CD4-positive, alpha-beta T cell (primary cell): ENCODE measurements around the gene LOX. TPM values are rescaled to one million over a fixed set of nuclear protein-coding genes. Genes with fewer than 3 reads are reported as not detected.

Source experiments
- ATAC-seq: fragments of 200-7000 bp; cut with Tn5 transposase; one replicate; pipeline ENCODE4 v1.10.0; 2022; ENCODE audit warnings: mild to moderate bottlenecking; ENCODE audit not compliant: poor library complexity
- CTCF ChIA-PET: fragments of 350-600 bp; sonication (Branson Sonifier 250); formaldehyde crosslinking; loops from one replicate; lab custom pipeline; 2021; ENCODE audit warnings: antibody characterized with exemption, inconsistent platforms; lab: Charles Lee
- POLR2A ChIA-PET: fragments of 350-600 bp; sonication (Branson Sonifier 250); formaldehyde crosslinking; loops from one replicate; lab custom pipeline; 2021; ENCODE audit warnings: antibody characterized with exemption, inconsistent platforms; lab: Charles Lee
- DNase-seq, 14 experiments: peaks; one replicate each; pipeline ENCODE4 v3.0.0-alpha.2; 2013 to 2020; ENCODE audit warnings: mixed read lengths in 2 of 14
- H3K27ac ChIP-seq, 2 donors: one replicate each; pipeline versions ENCODE4 v1.5.1 to v1.7.0; 2013; ENCODE audit warnings: low read length in 2 of 2, low read depth in 1 of 2, mild to moderate bottlenecking in 1 of 2
- H3K27me3 ChIP-seq, 2 experiments: 1 replicate in 1 of 2; 2 replicates in 1 of 2; pipeline versions ENCODE4 v1.6.1 to v1.7.0; 2013; ENCODE audit warnings: low read length in 2 of 2, control low read depth in 1 of 2, mild to moderate bottlenecking in 1 of 2, moderate library complexity in 1 of 2; ENCODE audit not compliant: insufficient read depth in 2 of 2, control insufficient read depth in 1 of 2
- H3K36me3 ChIP-seq: one replicate; pipeline ENCODE4 v1.6.1; 2013; ENCODE audit warnings: low read length, control low read depth; ENCODE audit not compliant: insufficient read depth
- H3K4me1 ChIP-seq: one replicate; pipeline ENCODE4 v1.6.1; 2013; ENCODE audit warnings: low read length, control low read depth; ENCODE audit not compliant: insufficient read depth
- H3K4me3 ChIP-seq: one replicate; pipeline ENCODE4 v1.5.1; 2013; ENCODE audit warnings: mild to moderate bottlenecking, low read length, moderate library complexity
- H3K9me3 ChIP-seq, 2 experiments: 1 replicate in 1 of 2; 2 replicates in 1 of 2; pipeline versions ENCODE4 v1.6.1 to v1.7.0; 2013; ENCODE audit warnings: low read length in 2 of 2, mild to moderate bottlenecking in 2 of 2, control low read depth in 1 of 2, moderate library complexity in 1 of 2; ENCODE audit not compliant: control insufficient read depth in 1 of 2, insufficient read depth in 1 of 2
- H3K27ac Mint-ChIP-seq: one replicate; pipeline ENCODE4 v1.8.0; 2020; ENCODE audit warnings: mixed read lengths
- H3K27me3 Mint-ChIP-seq: one replicate; pipeline ENCODE4 v1.8.0; 2021; ENCODE audit warnings: mixed read lengths
- H3K36me3 Mint-ChIP-seq: one replicate; pipeline ENCODE4 v1.8.0; 2021; ENCODE audit warnings: low read depth, mixed read lengths
- H3K4me1 Mint-ChIP-seq: one replicate; pipeline ENCODE4 v1.8.0; 2021; ENCODE audit warnings: low read depth, mixed read lengths
- H3K4me3 Mint-ChIP-seq: one replicate; pipeline ENCODE4 v1.8.0; 2020; ENCODE audit warnings: mild to moderate bottlenecking, mixed read lengths
- H3K9me3 Mint-ChIP-seq: one replicate; pipeline ENCODE4 v1.8.0; 2020; ENCODE audit warnings: mixed read lengths
- intact Hi-C, 2 experiments: fragments of 100-400 bp; cut with DNase I in 1 of 2; cut with micrococcal nuclease in 1 of 2; formaldehyde crosslinking; loops; one replicate each; pipeline versions ENCODE4 v1.15.1 to v1.9.0; 2023 to 2025; cut with DNase I, micrococcal nuclease
- total RNA-seq, 174 experiments: library from RNA in 2 of 174; stranded (reverse) in 2 of 174; gene quantifications; one replicate each; pipeline ENCODE4 v1.2.3 and lab custom pipeline; 2021 to 2026
- TF ChIP-seq, protein P1 (sequence below): fragments of 200-600 bp; IDR thresholded peaks from one replicate; pipeline ENCODE4 v1.8.0; 2022; ENCODE audit warnings: antibody characterized with exemption, mild to moderate bottlenecking

Gene LOX
- total RNA-seq, 2 experiments from 2014 or later = 0.06 to 0.11 TPM

GRCh38 chr5:122073864-122074263 lies 4.2 kb downstream of the LOX start:
- DNase-seq (no peak), ATAC-seq (no peak)
- H3K27ac ChIP-seq = no peak overlapping the region
- H3K4me3 ChIP-seq = no peak overlapping the region
- H3K9me3 ChIP-seq = peaks cover 0 to 15% of the 10 kb centered on the region in 2 experiments
- H3K27me3 Mint-ChIP-seq = peaks cover 50% of the 10 kb centered on the region
- CTCF ChIA-PET = no interaction called here
- H3K4me1 Mint-ChIP-seq = peaks cover 15% of the 10 kb centered on the region
- no peaks in the 10 kb centered on the region for H3K9me3 Mint-ChIP-seq
- no peak overlapping the region for H3K4me3 Mint-ChIP-seq
- POLR2A ChIA-PET = no interaction called here
- intact Hi-C loops = no loop called here
- no peaks in the 10 kb centered on the region for H3K36me3 Mint-ChIP-seq
- TF ChIP-seq, protein P1, sequence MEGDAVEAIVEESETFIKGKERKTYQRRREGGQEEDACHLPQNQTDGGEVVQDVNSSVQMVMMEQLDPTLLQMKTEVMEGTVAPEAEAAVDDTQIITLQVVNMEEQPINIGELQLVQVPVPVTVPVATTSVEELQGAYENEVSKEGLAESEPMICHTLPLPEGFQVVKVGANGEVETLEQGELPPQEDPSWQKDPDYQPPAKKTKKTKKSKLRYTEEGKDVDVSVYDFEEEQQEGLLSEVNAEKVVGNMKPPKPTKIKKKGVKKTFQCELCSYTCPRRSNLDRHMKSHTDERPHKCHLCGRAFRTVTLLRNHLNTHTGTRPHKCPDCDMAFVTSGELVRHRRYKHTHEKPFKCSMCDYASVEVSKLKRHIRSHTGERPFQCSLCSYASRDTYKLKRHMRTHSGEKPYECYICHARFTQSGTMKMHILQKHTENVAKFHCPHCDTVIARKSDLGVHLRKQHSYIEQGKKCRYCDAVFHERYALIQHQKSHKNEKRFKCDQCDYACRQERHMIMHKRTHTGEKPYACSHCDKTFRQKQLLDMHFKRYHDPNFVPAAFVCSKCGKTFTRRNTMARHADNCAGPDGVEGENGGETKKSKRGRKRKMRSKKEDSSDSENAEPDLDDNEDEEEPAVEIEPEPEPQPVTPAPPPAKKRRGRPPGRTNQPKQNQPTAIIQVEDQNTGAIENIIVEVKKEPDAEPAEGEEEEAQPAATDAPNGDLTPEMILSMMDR = no peak
- peaks cover 22 to 50% of the 10 kb centered on the region in 2 experiments for H3K27me3 ChIP-seq
- H3K27ac Mint-ChIP-seq = no peak overlapping the region
- no peaks in the 10 kb centered on the region for H3K36me3 ChIP-seq
- peaks cover 18% of the 10 kb centered on the region for H3K4me1 ChIP-seq

- POLR2A ChIA-PET = no interaction called here
- H3K4me3 Mint-ChIP-seq = no peak overlapping the region
- CTCF ChIA-PET = no interaction called here
- no peaks in the 10 kb centered on the region for H3K9me3 Mint-ChIP-seq
- no peaks in the 10 kb centered on the region for H3K36me3 ChIP-seq
- H3K4me1 ChIP-seq = peaks cover 15% of the 10 kb centered on the region
- DNase-seq = no peak
- peaks cover 18 to 42% of the 10 kb centered on the region in 2 experiments for H3K27me3 ChIP-seq
- H3K27ac Mint-ChIP-seq = no peak overlapping the region
- H3K27me3 Mint-ChIP-seq = peaks cover 42% of the 10 kb centered on the region
- H3K4me3 ChIP-seq = no peak overlapping the region
- intact Hi-C loops = no loop called here
- H3K27ac ChIP-seq = no peak overlapping the region
- TF ChIP-seq, protein P1 = no peak
- peaks cover 11% of the 10 kb centered on the region for H3K4me1 Mint-ChIP-seq
- no peaks in the 10 kb centered on the region for H3K36me3 Mint-ChIP-seq
- peaks cover 0 to 12% of the 10 kb centered on the region in 2 experiments for H3K9me3 ChIP-seq
- ATAC-seq = no peak
These were observed 5.0 kb downstream of the LOX start for GRCh38 chr5:122073018-122073417.

DNA sequence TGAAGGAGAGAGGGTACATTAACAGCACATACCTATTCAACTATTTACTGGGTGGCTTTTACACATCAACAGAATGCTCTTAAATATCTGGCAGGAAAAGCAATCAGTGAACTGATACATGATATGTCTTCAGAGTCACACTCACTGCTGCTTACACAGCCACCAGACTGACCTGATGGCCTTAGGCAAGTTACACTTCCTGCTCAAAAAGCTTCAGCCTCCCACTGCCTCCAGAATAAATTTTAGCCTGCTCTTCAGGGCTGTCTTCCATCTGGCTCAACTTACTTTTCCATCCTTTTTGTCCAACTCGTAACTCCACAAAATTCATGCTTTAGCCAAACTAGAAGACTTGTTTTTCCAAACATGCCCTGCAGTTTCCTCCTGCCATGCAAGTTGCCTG lies 10.7 kb downstream of the LOX start:
- Mint-ChIP-seq H3K4me3 (no peak overlapping the region), H3K27ac (no peak overlapping the region), H3K9me3 (no peaks in the 10 kb centered on the region), H3K4me1 (no peaks in the 10 kb centered on the region), H3K27me3 (no peaks in the 10 kb centered on the region), H3K36me3 (no peaks in the 10 kb centered on the region)
- H3K4me1 ChIP-seq = no peaks in the 10 kb centered on the region
- TF ChIP-seq, protein P1 = no peak
- ChIA-PET POLR2A (no interaction called here), CTCF (no interaction called here)
- no peaks in the 10 kb centered on the region for H3K27me3 ChIP-seq
- no peak overlapping the region for H3K4me3 ChIP-seq
- ATAC-seq (no peak), DNase-seq (no peak)
- intact Hi-C loops = no loop called here
- H3K27ac ChIP-seq = no peak overlapping the region
- no peaks in the 10 kb centered on the region for H3K36me3 ChIP-seq
- H3K9me3 ChIP-seq = no peaks in the 10 kb centered on the region
